ENCODE measurements around the gene PDCD1. TPM values are rescaled to one million over a fixed set of nuclear protein-coding genes. Genes with fewer than 3 reads are reported as not detected.

The PDCD1 gene
- polyA plus RNA-seq, 1 donor (not counting 4 experiments of a cell fraction or from before 2014, with no cell fraction given): not detected

DNA sequence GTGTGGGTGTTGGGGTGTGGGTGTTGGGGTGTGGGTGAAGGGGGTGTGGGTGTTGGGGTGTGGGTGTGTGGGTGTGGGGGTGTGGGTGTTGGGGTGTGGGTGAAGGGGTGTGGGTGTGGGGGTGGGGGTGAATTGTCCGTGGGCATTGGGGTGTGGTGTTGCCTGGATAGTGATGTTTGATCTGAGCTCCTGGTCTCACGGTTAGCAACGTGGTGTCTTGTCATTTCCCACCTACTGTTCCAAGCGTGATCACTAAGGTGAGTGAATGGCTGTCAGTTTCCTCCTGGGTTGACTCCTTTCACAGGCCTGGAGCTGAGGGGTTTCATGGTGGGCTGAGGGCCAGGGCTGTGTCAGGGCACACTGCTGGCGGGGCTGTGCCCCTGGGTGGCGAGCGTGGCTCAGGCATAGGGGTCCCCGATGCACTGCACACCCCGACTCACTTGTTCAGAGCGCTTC is 38.1 kb upstream of the PDCD1 start:
- H3K4me3 ChIP-seq (ENCODE audit: control insufficient read depth in 2 of 3, extremely low read depth in 1 of 3, insufficient read depth in 2 of 3, low read depth in 1 of 3, low read length in 3 of 3): no peak overlapping the region
- H3K9me3 ChIP-seq (ENCODE audit: control insufficient read depth, low read depth, low read length): no peaks in the 10 kb centered on the region
- H3K36me3 ChIP-seq (ENCODE audit: control insufficient read depth in 2 of 2, extremely low read depth in 1 of 2, insufficient read depth in 2 of 2, low read length in 2 of 2): no peaks in the 10 kb centered on the region
- dilution Hi-C loops (cut with MboI; ENCODE audit: extremely low pct_ligation_motif_present, low sequenced_read_pairs): no loop called here
- no peaks in the 10 kb centered on the region for H3K9me1 ChIP-seq (ENCODE audit: control insufficient read depth, extremely low read depth, insufficient read depth, low read length)
- TF ChIP-seq, protein P1, sequence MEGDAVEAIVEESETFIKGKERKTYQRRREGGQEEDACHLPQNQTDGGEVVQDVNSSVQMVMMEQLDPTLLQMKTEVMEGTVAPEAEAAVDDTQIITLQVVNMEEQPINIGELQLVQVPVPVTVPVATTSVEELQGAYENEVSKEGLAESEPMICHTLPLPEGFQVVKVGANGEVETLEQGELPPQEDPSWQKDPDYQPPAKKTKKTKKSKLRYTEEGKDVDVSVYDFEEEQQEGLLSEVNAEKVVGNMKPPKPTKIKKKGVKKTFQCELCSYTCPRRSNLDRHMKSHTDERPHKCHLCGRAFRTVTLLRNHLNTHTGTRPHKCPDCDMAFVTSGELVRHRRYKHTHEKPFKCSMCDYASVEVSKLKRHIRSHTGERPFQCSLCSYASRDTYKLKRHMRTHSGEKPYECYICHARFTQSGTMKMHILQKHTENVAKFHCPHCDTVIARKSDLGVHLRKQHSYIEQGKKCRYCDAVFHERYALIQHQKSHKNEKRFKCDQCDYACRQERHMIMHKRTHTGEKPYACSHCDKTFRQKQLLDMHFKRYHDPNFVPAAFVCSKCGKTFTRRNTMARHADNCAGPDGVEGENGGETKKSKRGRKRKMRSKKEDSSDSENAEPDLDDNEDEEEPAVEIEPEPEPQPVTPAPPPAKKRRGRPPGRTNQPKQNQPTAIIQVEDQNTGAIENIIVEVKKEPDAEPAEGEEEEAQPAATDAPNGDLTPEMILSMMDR (optimal IDR thresholded peaks at IDR 0.05 in 1 of 3, IDR thresholded peaks at IDR 0.05 in 1 of 3, conservative IDR thresholded peaks at IDR 0.05 in 1 of 3; ENCODE audit: extremely low read depth in 1 of 3, insufficient read depth in 2 of 3, low read length in 3 of 3): no peak
- TF ChIP-seq EZH2 (IDR thresholded peaks at IDR 0.05; ENCODE audit: low read length): no peak
- H3K4me1 ChIP-seq (ENCODE audit: control insufficient read depth, extremely low read depth, insufficient read depth, low read length): peaks cover 48% of the 10 kb centered on the region
- DNase-seq (ENCODE audit: low read depth, low spot score) (no peak), FAIRE-seq (no peak)
- no peaks in the 10 kb centered on the region for H4K20me1 ChIP-seq (ENCODE audit: control insufficient read depth, extremely low read depth, insufficient read depth, low read length)
- no peak overlapping the region for H3K27ac ChIP-seq (ENCODE audit: control insufficient read depth, insufficient read depth, low read length)
- H3K27me3 ChIP-seq (ENCODE audit: control insufficient read depth, extremely low read depth, insufficient read depth, low read length): peaks cover 12% of the 10 kb centered on the region
- H3K79me2 ChIP-seq (ENCODE audit: control insufficient read depth, insufficient read depth, low read length): no peaks in the 10 kb centered on the region
- no peak overlapping the region for H3K4me2 ChIP-seq (ENCODE audit: control insufficient read depth, extremely low read depth, insufficient read depth, low read depth, low read length)
- H2AFZ ChIP-seq (ENCODE audit: control insufficient read depth, low read length): no peak overlapping the region
- H3K9ac ChIP-seq (ENCODE audit: control insufficient read depth, extremely low read depth, insufficient read depth, low read length): no peak overlapping the region

- FAIRE-seq: peak; percentile 58
- dilution Hi-C loops (cut with MboI; ENCODE audit: extremely low pct_ligation_motif_present, low sequenced_read_pairs): no loop called here
- peak overlapping the region; percentile 7 for H3K4me2 ChIP-seq (ENCODE audit: control insufficient read depth, extremely low read depth, insufficient read depth, low read depth, low read length)
- no peak overlapping the region for H3K4me3 ChIP-seq (ENCODE audit: control insufficient read depth in 2 of 3, extremely low read depth in 1 of 3, insufficient read depth in 2 of 3, low read depth in 1 of 3, low read length in 3 of 3)
- H3K36me3 ChIP-seq (ENCODE audit: control insufficient read depth in 2 of 2, extremely low read depth in 1 of 2, insufficient read depth in 2 of 2, low read length in 2 of 2): no peaks in the 10 kb centered on the region
- peak overlapping the region; percentile 33 for H3K9ac ChIP-seq (ENCODE audit: control insufficient read depth, extremely low read depth, insufficient read depth, low read length)
- H3K4me1 ChIP-seq (ENCODE audit: control insufficient read depth, extremely low read depth, insufficient read depth, low read length): peaks cover 48% of the 10 kb centered on the region
- peak overlapping the region; percentile 22 for H3K27ac ChIP-seq (ENCODE audit: control insufficient read depth, insufficient read depth, low read length)
- DNase-seq (ENCODE audit: low read depth, low spot score): peak; percentile 52
- peaks cover 10% of the 10 kb centered on the region for H3K27me3 ChIP-seq (ENCODE audit: control insufficient read depth, extremely low read depth, insufficient read depth, low read length)
- peak overlapping the region; percentile 53 for H2AFZ ChIP-seq (ENCODE audit: control insufficient read depth, low read length)
- no peaks in the 10 kb centered on the region for H3K9me3 ChIP-seq (ENCODE audit: control insufficient read depth, low read depth, low read length)
- H4K20me1 ChIP-seq (ENCODE audit: control insufficient read depth, extremely low read depth, insufficient read depth, low read length): no peaks in the 10 kb centered on the region
- H3K79me2 ChIP-seq (ENCODE audit: control insufficient read depth, insufficient read depth, low read length): no peaks in the 10 kb centered on the region
- TF ChIP-seq, protein P1 (optimal IDR thresholded peaks at IDR 0.05 in 1 of 3, IDR thresholded peaks at IDR 0.05 in 1 of 3, conservative IDR thresholded peaks at IDR 0.05 in 1 of 3; ENCODE audit: extremely low read depth in 1 of 3, insufficient read depth in 2 of 3, low read length in 3 of 3): no peak
- TF ChIP-seq EZH2 (IDR thresholded peaks at IDR 0.05; ENCODE audit: low read length): no peak
- H3K9me1 ChIP-seq (ENCODE audit: control insufficient read depth, extremely low read depth, insufficient read depth, low read length): no peaks in the 10 kb centered on the region
These were observed 37.3 kb upstream of the PDCD1 start for GRCh38 chr2:241895712-241896641.

All from keratinocyte (primary cell).